ENCODE results near the gene HEYL.
A peak's percentile ranks its signal among the peaks of the same experiment; 100 is the strongest.

HEYL gene

GRCh38 chr1:39662861-39663260, 23.4 kb upstream of the HEYL start:
- DNase-seq: no peak

GRCh38 chr1:39659538-39659937, 20.1 kb upstream of the HEYL start:
- no peak for DNase-seq

GRCh38 chr1:39659110-39659509, 19.7 kb upstream of the HEYL start:
- DNase-seq: no peak

DNA sequence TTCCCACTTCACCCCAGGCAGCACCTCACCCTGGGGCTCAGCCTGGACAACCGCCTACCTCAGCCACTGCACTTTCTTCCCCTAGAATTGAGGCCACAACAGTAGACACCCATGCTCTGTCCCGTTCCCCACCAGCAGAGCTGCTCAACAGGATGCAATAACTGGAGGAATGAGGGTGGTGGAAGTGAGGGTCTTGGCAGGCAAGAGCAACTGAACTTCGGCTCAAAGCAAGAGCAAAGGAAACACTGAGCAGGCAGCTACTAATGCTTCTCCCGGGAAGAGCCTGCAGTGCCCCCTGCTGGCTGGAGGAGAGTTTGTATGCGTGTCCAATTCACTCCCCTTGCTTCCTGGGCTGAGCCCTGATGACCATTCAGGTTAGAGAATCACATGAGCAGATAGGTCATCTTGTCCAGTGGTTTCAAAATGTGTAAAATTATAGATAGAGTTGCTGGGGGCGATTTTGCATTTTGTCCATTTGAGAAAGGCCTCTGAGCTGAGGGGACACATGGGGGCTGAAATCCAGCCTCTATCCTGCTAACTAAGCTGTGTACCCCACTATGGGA, 18.6 kb upstream of the HEYL start:
- DNase-seq: peak; percentile 9

DNA sequence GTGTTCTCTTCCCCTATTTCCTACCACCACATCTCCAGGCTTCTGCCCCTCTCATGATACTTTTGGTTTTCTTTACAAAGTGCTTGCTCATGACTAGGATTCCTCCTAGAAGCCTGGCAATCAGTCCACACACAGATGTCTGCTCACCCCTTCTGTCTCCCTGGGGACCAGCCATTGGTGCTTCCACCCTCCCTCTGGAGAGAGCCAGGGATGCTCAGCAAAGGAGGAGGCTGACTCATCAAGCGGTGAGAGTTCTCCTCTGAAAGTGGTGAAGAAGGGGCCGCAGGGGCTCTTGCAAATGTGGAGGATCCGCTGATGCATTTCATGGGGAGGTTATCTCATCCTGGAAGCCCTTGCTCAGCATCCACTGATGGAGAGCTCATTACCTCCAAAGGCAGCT, 18.0 kb upstream of the HEYL start:
- no peak for DNase-seq

- no peak for DNase-seq
These were observed 16.9 kb upstream of the HEYL start for GRCh38 chr1:39656391-39656790.

DNA sequence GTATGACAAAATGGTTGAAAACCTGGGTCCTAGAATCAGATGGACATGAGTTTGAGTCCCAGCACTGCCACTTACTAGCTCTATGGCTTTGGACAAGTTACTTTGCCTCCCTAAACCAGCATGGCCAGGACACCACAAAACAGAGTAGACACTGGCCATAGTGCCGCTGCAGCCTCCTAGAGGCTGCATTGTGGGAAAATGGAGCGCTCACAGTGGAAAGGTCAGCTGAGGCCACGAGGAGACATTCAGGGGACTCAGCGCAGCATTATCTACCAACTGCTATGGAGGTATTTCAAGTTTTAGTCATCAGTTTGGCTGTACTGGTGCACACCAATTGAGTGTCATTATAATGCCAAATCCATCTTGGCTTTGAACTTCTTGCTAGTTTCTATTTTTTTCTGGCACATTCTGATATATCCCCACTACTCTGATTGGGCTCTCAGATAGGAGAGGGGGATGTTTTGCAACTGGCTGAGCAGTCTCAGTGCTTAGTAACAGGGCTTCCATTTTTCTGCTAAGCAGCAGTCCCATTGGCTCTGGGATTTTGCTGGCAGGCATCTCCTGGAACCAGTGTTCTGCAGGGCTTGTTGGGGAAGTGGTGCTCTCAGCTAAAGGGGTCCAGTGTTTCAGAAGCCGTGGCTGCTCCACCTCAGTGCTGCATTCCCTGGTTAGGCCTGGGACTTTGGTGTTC, 16.3 kb upstream of the HEYL start:
- DNase-seq: no peak

DNA sequence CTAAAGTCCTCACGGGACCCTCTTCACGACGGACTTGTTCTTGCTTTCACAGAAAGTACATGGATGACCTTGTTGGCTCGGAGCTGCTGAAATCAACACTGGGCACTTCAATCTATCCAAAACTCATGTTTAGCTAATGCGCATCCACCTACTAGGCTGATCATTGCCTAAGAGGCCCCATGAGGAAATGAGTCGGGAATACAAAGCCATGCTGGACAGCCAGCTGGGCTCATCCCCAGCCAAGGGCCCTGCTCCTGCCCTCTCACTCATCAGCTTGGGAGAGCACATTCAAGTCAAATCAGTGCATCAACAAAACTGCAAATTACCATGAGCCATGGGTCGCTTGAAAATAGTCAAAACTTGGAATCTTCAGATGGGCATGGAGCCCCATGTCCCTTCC, 14.8 kb upstream of the HEYL start:
- DNase-seq: no peak

DNA sequence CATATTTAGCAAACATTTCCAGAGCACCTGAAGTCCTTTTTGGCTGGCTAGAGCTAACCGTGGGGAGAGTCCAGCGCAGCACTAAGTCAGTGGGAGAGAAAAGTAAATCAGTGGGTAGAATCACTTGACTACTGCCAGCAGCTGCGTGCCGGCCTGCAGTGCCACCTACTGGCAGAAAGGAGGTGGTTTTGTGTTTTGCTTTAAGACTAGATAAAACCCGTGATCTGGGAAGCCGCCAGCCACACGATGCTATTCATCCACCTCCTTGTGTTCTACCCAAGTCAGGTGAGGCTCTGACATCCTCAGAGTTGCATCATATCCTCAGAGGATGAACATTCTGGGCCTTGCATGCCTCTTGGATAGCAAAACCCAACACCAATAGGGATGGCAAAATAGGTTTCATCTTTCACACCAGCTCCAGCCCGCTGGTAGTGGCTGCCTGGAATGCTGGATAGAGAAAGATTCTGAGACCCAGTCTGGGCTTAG, 14.1 kb upstream of the HEYL start:
- no peak for DNase-seq

GRCh38 chr1:39652554-39652953, 13.1 kb upstream of the HEYL start:
- no peak for DNase-seq

DNA sequence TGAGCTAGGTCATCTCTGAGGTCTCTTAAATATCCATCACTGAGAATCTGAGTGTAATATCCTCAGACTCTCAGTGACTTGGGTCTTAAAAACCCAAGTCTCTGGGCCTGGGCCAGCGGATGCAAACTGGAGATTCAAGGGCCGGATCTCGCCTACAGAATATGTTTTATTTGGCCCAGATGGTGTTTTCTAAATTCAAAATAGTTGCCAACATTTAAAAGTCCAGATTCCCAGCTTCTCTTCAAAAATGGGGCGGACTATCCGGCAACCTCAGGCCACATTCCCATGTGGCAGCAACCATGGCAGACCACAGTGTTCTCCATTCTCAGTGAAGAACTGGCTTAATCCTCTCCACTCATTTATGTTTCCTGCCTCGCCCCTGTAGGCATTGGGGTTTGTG, 12.7 kb upstream of the HEYL start:
- DNase-seq: no peak

GRCh38 chr1:39650431-39650830, 11.0 kb upstream of the HEYL start:
- DNase-seq: no peak

DNA sequence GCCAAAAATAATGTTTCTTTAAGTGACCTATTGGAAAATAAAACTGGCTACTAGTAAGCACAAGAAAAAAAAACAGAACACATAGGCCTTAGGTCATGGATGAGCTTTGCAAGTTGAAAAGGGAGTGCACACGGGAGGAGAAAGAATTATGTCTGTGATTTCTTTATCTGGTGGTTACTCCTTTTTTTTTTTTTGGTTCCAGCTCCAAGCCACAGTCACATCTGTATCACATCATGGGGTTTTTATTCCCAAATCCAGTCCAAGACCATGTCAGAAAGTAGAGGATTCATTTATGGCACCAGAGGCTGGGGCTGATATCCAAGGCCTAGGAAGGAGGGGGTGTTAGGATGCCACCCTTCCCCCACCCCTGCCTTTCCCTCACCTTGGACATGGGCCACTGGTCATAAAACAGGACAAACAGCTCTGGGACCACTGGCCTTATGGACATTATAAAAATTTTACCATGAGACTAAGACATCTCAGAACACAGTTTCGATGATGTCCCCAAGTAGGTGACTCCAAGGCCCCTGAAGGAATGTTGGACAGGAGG, 10.3 kb upstream of the HEYL start:
- no peak for DNase-seq

DNA sequence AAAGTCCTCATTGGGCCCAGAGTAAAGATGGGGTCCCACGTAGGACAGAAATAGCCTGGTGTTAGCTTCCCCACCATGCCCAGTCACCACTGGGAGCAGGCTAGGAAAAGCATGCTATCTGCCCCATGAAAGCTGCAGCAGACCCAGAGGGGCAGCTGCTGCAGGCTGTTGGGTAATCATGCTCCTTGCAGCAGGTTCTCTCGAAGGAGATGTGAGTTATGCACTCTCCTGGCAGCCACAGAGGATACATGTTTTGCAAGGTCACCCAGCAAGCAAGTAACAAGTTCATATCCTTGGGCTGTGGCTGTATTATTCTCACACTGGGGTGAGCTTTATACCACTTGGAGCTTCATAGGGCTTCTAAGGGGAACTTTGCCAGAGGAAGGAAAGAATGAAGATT, 9.1 kb upstream of the HEYL start:
- no peak for DNase-seq

GRCh38 chr1:39647247-39647646, 7.8 kb upstream of the HEYL start:
- no peak for DNase-seq

- no peak for DNase-seq
These were observed 7.0 kb upstream of the HEYL start for GRCh38 chr1:39646232-39647081.

- DNase-seq: no peak
These were observed 6.1 kb upstream of the HEYL start for GRCh38 chr1:39645411-39646043.

- no peak for DNase-seq
These were observed 4.3 kb upstream of the HEYL start for GRCh38 chr1:39643705-39644104.

- no peak for DNase-seq
These were observed 3.4 kb upstream of the HEYL start for GRCh38 chr1:39642796-39643195.

DNA sequence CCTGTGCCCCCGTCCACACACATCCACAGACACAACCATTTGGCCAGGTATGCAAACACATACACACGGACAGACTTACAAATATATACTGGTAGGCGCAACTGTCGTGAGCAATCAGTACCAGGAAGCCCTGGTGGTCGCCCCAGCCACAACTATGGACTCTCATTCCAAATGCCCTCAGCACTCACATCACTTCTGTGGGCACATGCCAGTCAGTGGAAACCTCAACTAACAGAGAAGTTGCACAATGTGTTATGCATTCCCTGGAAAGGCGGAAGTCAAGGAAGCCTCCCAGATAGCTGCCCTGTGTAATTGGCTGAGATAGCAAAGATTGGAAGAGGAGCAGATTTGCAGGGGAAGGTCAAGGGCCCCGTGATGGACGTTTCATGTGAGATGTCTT, 1.4 kb upstream of the HEYL start:
- DNase-seq: no peak

GRCh38 chr1:39638965-39639304, 508 bp downstream of the HEYL start:
- no peak for DNase-seq

- no peak for DNase-seq
These were observed 2.1 kb downstream of the HEYL start for GRCh38 chr1:39637361-39637760.

- no peak for DNase-seq
These were observed 3.6 kb downstream of the HEYL start for GRCh38 chr1:39635871-39636210.
